Measurements from ENCODE around the gene KDR. TPM values are rescaled to one million over a fixed set of nuclear protein-coding genes. Genes with fewer than 3 reads are reported as not detected.

Gene KDR
- total RNA-seq, 4 donors from 2014 or later = 39.5 to 104 (median 61.7) TPM

GRCh38 chr4:55033296-55033695, 92.1 kb downstream of the KDR start:
- Histone ChIP-seq H3K9me3 (no peaks in the 10 kb centered on the region), H3K27ac (replicated peaks in 1 of 4) (peak overlapping the region; percentile 64 to 84 (median 73)), H3K27me3 (no peaks in the 10 kb centered on the region), H3K4me1 (peaks cover 32 to 74% (median 67%) of the 10 kb centered on the region in 4 donors), H3K4me3 (no peak overlapping the region), H3K36me3 (no peaks in the 10 kb centered on the region)
- intact Hi-C loops (cut with DNase I) = no loop called here
- 49% methylated on average over 8 of the region's 8 CpGs for WGBS
- DNase-seq (ENCODE audit: extremely low spot score) = no peak
- TF ChIP-seq CTCF (IDR thresholded peaks at IDR 0.05) (no peak), POLR2AphosphoS5 (IDR thresholded peaks at IDR 0.05) (no peak), POLR2A (IDR thresholded peaks at IDR 0.05; ENCODE audit: low read depth) (no peak), EP300 (IDR thresholded peaks at IDR 0.05) (no peak)

- WGBS = 86% methylated on average over 1 of the region's 1 CpG
- Histone ChIP-seq H3K27ac (replicated peaks in 1 of 4) (peak overlapping the region; percentile 64 to 84 (median 73)), H3K4me1 (peaks cover 32 to 69% (median 62%) of the 10 kb centered on the region in 4 donors), H3K9me3 (no peaks in the 10 kb centered on the region), H3K4me3 (no peak overlapping the region), H3K27me3 (no peaks in the 10 kb centered on the region), H3K36me3 (no peaks in the 10 kb centered on the region)
- intact Hi-C loops (cut with DNase I) = no loop called here
- TF ChIP-seq POLR2A (IDR thresholded peaks at IDR 0.05; ENCODE audit: low read depth) (no peak), EP300 (IDR thresholded peaks at IDR 0.05) (no peak), CTCF (IDR thresholded peaks at IDR 0.05) (no peak), POLR2AphosphoS5 (IDR thresholded peaks at IDR 0.05) (no peak)
- DNase-seq (ENCODE audit: extremely low spot score) = no peak
Observed at GRCh38 chr4:55032788-55033187, 92.6 kb downstream of the KDR start.

- H3K4me1 ChIP-seq = peaks cover 27 to 63% (median 56%) of the 10 kb centered on the region in 4 donors
- 82% methylated on average over 5 of the region's 5 CpGs for WGBS
- H3K27ac ChIP-seq (replicated peaks in 1 of 4) = peak overlapping the region; percentile 64 to 84 (median 73)
- DNase-seq (ENCODE audit: extremely low spot score) = no peak
- no peaks in the 10 kb centered on the region for H3K27me3 ChIP-seq
- H3K36me3 ChIP-seq = no peaks in the 10 kb centered on the region
- H3K9me3 ChIP-seq = no peaks in the 10 kb centered on the region
- intact Hi-C loops (cut with DNase I) = no loop called here
- TF ChIP-seq CTCF (IDR thresholded peaks at IDR 0.05) = no peak
- TF ChIP-seq POLR2AphosphoS5 (IDR thresholded peaks at IDR 0.05) = no peak
- TF ChIP-seq EP300 (IDR thresholded peaks at IDR 0.05) = no peak
- no peak for TF ChIP-seq POLR2A (IDR thresholded peaks at IDR 0.05; ENCODE audit: low read depth)
- H3K4me3 ChIP-seq = no peak overlapping the region
Observed at GRCh38 chr4:55032179-55032578, 93.2 kb downstream of the KDR start.

- no peak for DNase-seq (ENCODE audit: extremely low spot score)
- Histone ChIP-seq H3K9me3 (no peaks in the 10 kb centered on the region), H3K4me3 (no peak overlapping the region), H3K27ac (replicated peaks in 1 of 4) (peak overlapping the region in 1 of 4 donors; percentile 1), H3K36me3 (no peaks in the 10 kb centered on the region), H3K4me1 (peaks cover 22 to 56% (median 47%) of the 10 kb centered on the region in 4 donors), H3K27me3 (no peaks in the 10 kb centered on the region)
- TF ChIP-seq CTCF (IDR thresholded peaks at IDR 0.05) = no peak
- intact Hi-C loops (cut with DNase I) = no loop called here
- WGBS = 85% methylated on average over 5 of the region's 5 CpGs
Observed at GRCh38 chr4:55031158-55031557, 94.2 kb downstream of the KDR start.

GRCh38 chr4:55030589-55030988, 94.8 kb downstream of the KDR start:
- Histone ChIP-seq H3K27me3 (no peaks in the 10 kb centered on the region), H3K4me3 (no peak overlapping the region), H3K36me3 (no peaks in the 10 kb centered on the region), H3K9me3 (no peaks in the 10 kb centered on the region), H3K27ac (replicated peaks in 1 of 4) (peak overlapping the region in 2 of 4 donors; percentile 1 to 4), H3K4me1 (peaks cover 22 to 56% (median 43%) of the 10 kb centered on the region in 4 donors)
- intact Hi-C loops (cut with DNase I) = no loop called here
- WGBS = 56% methylated on average over 1 of the region's 1 CpG
- DNase-seq (ENCODE audit: extremely low spot score) = no peak
- TF ChIP-seq POLR2A (IDR thresholded peaks at IDR 0.05; ENCODE audit: low read depth) (no peak), CTCF (IDR thresholded peaks at IDR 0.05) (no peak), POLR2AphosphoS5 (IDR thresholded peaks at IDR 0.05) (no peak), EP300 (IDR thresholded peaks at IDR 0.05) (no peak)

Measured in esophagus muscularis mucosa (tissue), 4 donors.